Activated CD4-positive, alpha-beta T cell treated with anti-CD3 and anti-CD28 coated beads, Interleukin-2, Interleukin-6, amounts not matched to agents 100 ng/mL and 50 ng/mL, durations not matched to agents 16 hours and 8 hours (primary cell): ENCODE results near the gene APOBEC3A.
"Not testable (repeated sequence)": the region's sequence is repeated elsewhere in the genome, so short reads cannot be mapped to it uniquely, and the experiment has no call there.

Experiments
- DNase-seq: peaks from one replicate; pipeline ENCODE4 v3.0.0-alpha.2; 2020

The APOBEC3A gene

DNA sequence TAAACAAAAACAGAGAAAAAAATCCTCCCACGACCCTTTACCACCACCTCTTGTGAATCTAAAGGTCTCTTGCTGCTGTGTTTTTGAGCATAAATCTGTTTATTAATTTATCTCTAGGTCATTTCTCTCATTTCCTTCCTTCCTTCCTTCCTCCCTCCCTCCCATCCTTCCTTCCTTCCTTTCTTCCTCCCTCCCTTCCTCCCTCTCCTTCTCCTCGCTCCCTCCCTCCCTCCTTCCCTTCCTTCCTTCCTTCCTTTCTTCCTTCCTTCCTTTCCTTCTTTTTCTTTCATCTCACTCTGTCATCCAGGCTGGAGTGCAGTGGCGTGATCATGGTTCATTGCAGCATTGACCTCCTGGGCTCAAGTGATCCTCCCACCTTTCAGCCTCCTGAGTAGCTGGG is 13.5 kb upstream of the APOBEC3A start:
- no peak for DNase-seq

DNA sequence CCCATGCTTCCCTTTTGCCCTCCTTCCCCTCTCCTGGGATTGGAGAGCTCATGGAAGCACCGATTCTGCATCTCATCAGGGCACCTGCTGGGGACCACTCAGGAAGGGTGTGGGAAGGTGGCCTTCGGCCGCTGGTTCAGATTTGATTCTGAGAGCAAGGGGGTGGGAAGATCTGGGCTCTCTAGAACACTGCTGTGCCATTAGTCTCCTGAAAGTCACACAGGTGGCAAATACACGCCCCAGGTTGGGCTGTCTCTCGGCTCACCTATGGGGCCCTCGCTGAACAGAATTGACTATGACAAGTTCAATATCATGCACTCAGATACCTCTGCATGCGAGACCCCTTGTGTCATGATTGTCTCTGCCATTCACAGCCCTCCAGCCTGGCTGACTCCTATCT is 12.8 kb upstream of the APOBEC3A start:
- DNase-seq, result no peak

DNA sequence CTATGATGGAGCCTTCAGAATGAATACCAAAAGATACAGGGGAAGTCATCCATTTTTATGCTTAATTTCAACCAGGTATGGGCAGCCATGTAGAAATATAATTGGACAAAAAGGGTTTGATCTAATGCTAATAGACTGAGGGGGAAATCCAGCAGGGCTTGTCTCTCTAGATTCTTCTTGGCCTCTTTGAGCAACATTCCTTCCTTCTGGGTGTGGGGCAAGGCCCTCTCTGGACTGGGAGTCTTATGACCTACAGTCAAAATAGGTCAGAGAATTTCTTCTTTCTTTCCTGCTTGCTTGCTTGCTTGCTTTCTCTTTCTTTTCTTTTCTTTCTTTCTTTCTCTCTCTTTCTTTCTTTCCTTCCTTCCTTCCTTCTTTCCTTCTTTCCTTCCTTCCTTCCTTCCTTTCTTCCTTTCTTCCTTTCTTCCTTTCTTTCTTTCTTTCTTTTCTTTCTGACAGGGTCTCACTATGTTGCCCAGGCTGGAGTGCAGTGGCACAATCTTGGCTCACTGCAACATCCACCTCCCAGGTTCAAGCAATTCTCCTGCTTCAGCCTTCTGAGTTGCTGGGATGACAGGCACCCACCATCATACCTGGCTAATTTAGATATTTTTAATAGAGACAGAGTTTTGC is 11.6 kb upstream of the APOBEC3A start:
- DNase-seq, result not testable (repeated sequence)

DNA sequence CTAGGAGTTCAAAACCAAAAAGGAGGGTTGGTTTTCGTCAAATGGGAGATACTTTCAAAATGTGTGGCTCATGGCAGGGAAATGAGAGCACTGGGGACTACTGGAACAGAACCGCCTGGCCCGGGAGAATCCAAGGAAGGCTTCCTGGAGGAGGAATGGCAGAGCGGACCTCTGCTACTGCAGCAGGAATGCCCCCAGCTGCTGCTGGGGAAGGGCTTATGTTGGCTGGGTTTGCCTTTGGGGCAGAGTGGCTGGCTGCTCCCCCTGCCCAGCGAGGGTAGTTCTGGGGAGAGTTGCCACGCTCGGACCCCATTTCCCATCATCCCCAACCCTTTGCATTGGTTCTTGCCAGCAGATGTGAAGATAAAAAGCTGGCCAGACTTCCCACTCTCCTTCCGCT is 10.6 kb upstream of the APOBEC3A start:
- DNase-seq, result no peak

DNA sequence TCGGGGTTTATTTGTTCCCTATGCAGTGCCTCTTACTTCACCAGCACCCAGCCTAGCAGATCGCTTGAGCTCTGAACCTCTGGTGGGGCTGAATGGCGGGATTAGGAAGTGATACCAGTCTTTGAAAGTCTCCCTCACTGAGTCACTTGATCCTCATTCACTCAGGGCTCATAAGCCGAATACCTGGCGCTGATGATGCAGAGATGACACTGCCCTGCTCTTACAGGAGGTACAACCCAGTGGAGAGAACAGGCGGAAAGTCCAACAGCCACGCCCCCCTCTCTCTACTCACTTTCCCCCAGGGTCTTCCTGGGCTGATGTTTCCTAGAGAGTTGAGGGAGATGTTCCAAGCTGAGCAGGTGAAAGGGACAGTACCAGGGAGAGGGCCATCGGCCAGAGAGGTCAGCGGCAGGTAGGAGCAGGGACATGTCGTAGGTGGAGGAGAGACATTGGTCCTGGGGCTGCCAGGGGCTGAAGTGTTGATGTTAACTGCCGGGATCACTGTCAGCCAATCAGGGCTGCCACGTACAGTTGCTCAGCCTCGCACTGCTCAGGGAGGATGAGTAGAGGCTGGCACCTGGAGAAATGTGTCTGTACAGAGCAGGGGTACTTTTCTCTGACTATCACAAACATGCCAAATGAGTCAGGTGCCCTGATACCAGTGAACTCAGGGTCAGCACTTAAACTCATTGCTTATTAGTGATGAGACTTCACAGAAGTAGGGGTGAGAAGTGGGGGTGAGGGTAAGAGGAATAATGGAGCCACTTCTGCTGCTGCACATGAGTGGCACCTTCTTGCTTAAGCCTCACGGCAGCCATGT is 9.9 kb upstream of the APOBEC3A start:
- DNase-seq, result no peak

DNA sequence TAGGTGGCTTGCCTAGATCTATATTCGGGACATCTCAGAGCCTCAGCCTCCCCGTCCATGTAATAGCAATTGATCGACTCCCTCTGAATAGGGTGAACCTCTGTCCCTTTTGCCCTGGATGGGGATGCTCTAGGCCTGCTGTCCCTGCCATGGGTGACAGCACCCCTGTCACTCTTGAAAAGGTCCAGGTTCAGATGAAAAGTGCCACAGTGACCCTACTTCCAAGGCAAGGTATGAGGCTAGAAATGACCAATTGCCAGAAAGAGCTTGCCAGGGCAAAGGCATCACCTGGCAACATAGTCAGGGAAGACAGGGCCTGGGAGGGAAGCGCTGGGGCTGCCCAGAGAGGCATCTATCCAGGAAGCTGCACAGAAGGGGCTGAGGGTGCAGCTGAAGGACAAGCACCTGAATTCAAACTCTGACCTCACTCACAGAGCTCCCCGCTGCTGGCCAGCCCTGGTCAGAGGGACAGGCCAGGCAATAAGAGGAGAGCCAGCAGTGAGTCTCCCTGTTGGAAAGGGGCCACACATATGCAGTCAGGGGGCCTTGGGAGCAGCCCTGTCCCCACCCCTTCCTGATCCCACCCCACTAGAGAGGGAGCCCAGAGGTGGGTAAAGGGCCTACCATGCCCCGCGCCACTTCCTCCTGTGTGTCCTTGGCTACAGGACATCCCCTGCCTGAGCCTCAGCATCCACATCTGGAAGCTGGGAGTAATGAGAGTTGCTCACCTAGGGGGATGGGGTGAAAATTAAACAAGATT is 9.0 kb upstream of the APOBEC3A start:
- no peak for DNase-seq

DNA sequence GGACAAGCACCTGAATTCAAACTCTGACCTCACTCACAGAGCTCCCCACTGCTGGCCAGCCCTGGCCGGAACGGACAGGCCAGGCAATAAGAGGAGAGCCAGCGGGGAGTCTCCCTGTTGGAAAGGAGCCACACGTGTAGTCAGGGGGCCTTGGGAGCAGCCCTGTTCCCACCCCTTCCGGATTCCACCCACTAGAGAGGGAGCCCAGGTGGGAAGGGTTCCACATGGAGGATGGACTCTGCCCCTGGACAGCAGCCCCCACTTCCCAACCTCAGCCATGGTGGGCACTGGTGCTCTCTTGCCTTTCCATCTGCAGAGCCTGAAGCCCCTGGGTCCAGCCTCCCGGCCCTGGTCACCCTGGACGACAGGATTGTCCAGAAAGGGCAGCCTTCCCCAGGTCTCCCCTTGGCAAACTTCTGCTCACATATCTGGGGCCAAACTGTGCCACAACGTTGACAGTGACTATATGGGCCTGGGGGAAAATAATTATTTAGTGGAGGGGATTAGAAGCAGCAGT is 7.5 kb upstream of the APOBEC3A start:
- no peak for DNase-seq

DNA sequence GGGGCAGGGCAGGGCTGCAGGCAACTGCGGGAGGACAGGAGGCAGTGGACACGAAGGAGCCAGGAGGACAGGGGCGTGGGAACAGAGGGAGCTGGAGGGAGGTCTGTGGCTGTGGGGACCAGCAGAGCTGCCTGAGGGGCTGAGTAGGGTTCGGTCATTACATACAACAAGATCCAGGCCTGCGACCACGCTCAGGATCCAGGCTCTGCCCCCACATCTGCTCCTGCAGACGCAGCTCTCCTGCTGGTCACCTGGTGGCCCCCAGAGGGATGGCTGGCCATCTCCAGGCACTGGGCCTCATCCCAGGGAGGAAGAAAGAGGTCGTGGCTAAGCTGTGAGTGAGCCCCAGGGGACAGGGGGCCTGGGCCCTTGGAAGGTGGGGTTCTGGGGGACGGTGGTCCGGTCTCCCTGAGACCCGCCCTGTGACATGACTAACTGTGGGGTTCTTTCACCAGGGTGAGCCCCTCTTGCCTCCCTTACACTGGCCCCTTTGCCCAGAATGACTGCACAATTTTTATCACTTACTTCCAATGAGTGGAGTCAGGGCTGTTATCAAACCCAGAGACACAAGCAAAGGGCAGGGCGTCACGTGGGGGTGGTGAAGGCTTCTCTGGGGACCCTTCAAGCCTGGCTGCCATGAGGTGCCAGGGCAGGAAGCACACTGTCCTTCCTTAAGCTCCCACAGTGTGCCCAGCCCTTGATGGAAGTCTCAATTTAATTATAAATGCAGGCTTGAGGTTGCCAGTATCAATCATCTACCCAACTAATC is 6.7 kb upstream of the APOBEC3A start:
- no peak for DNase-seq

DNA sequence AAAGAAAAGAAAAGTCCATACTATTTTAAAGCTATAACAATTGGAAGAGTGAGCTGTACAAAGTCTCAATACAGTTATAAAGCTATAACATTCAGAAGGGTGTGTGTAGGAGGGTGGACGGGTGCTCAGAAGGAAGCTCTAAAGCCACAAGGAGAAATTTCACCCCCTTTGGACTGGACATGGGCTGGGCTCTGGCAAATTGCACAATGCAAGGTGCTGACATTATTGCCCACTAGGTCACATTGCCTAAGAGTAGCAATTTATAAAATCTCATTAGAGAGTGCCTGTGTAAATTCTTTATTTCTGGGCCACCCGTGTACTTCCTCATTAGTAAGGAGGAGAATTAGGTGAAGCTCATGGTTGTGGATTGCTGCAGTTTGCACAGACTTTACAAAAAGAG is 5.7 kb upstream of the APOBEC3A start:
- no peak for DNase-seq

DNA sequence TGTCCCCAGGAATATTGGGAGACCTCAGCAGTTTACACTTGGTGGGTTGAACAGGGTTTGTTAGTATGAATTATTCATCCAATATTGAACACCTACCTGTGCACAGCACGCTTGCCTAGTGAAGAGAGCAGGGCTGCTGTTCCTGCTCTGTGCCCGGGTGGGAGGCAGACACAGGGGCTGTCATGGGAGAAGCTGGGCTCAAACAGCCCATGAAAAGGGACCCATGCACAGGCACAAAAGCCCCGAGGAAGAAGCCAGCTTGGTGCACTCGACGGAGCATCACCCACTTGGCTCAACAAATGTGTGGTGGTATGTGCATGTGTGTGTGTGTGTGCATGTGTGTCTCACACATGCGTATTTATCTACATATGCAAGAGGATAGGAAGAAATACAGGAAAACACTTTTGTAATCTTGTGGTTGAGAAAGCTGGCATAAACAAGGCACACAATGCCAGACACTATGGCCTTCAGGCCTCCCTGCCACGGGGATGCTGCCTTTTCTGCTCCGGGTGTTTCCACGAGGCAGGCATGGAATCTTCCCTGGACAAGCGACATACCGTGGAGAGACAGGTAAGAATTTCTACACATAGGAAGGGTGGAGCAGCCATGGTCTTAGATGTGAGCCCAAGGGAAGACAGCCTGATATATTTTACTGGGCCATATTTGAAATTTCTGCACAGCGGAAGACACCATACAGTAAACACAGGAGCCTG is 5.0 kb upstream of the APOBEC3A start:
- DNase-seq, result no peak

DNA sequence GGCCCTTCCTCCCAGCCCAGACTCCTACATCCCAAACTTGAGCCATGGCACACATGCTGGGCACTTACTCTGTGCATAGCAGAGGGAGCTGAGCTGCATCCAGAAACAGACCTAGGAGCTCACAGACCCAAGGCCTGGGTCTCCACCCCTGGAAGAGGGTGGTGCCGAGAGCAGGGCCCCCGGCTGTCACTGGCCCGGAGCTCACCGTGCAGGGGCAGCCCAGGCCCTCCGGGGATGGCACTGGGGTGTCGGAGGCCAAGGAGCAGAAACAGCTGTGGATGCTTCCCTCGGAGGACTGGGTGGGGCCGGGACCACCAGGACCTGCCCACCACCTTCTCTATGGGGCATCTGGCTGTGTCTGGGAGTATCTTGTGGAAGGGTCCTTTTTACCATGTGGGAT is 4.3 kb upstream of the APOBEC3A start:
- no peak for DNase-seq

DNA sequence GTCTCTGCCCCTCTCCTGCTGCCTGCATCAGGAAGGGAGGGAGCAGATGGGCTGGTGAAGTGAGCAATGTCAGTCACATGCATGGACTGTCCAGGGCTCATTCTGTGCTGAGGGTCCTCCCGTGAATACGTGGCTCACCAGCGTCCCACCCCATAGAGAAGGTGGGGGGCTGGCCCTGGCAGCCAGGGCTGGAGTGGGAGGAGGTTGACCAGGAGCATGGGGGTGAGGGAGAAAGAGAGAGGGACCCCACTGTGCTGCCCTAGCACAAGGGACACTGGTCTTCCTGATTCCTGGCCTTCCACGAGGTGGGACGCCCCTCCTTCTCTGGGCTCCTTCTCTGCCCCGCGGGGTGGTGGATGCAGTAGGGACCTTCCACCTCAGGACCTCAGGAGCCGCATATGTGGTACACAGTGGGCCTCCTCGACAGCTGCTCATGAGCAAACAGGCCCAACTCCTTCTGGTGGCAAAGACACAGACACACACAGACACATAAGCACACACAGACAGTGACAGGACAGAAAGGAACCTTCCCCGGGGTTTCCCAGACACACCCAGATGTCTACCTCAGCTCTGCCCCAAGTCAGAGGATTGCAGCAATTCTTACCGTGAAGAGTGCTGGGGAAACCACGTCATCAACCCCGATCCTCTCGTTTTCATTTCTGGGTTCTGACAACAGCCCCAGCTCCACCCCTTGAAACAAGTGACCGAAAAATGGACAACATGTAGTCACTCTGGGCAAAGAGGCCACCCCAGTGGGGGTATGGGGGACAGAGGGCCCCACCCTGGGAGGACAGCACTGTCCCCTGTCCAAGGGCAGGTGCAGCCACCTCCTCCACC is 3.6 kb upstream of the APOBEC3A start:
- DNase-seq, result peak; percentile 89

DNA sequence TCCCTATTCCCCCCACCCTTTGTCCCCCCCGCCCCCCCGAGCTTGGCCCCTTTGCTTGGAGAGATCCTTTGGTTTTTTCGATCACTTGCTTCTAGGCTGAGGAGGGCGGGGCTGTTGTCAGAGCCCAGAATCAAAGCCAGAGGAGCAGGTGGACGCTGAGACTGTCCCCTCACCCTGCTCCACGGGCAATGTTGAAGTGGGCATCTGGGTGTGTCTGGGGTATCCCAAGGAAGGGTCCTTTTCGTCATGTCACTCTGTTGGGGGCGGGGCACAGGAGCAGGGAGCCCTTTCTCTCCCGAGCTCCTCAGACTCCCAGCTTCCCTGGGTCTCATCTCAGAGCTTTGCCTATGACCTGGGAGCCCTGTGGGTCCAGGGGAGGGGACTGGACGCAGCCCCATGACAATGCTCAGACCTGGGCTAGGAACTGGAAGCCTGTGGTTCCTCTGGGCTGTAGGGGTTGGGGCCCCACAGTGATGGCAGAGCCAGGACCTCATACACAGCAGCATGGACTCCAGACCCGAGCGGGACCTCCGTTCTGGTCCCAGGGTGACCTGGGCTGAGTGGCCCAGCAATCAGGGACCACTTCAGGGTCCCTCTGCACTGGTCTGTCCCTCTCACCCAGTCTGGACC is 2.9 kb upstream of the APOBEC3A start:
- no peak for DNase-seq

DNA sequence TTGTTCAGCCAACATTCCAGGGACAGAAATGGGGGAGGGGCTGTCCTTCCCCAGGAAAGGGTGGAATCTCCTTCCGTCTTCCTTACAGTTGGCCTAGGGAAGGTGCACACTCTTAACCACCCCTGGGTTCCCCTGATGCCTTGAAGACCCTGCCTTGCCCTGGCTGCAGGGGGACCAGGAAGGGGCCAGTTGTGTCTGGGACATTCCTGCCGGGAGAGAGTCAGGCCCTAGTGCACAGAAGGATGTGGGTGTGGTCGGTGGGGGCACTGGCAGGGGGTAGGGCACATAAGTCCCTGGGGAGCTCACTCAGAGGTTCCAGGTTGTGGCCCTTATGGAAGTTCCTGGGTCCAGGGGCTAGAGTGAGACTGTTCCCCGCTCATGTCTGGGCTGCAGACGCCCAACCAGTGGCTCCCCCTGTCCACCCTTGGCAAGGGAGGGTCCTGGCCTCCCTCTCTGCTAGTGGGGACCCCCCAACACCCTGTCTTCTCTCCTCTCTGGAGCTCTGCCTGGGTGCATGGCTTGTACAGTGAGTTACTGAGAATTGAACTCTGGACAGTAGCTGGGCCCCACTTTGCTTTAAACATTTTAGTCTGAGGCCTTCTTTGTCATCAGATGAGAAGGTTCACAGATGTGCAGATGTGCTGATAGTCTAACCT is 2.0 kb upstream of the APOBEC3A start:
- no peak for DNase-seq

DNA sequence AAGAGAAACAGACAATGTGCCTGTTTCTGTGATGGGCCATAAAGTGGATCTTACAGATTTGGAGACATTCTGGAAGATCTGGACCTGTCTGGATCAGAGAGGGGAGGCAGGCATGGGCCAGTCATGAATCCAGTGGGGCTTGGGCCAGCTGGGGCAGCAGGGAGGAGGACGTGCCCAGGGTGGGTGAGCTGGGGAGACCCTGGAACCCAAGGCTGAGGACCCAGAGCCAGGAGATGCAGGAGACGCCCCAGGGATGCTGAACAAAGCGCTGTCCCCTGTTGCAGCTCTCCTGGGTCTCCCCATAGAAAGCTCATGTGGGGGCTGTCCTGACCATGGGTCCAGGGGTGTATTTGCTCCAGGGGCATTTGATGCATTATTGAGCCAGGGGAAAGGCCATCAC is 1.5 kb upstream of the APOBEC3A start:
- no peak for DNase-seq

DNA sequence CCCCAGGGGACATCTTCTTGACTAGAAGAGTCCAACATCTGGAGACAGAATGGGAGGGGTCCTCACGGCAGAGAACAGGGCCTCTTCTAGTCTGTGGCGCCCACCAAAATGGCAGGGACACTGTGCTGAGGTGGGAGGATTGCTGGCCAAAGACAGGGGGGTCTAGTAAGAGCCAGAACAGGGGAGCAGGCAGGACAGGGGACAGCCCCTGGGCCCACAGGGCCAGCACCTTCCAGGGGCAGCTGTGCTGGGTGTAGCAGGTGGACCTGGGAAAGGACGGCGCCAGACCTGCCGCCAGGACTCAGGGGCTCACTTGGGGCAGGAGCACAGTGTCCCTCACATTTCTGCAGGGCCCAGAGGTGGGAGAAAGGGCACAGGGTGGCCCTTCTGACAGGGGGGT is 858 bp upstream of the APOBEC3A start:
- no peak for DNase-seq

DNA sequence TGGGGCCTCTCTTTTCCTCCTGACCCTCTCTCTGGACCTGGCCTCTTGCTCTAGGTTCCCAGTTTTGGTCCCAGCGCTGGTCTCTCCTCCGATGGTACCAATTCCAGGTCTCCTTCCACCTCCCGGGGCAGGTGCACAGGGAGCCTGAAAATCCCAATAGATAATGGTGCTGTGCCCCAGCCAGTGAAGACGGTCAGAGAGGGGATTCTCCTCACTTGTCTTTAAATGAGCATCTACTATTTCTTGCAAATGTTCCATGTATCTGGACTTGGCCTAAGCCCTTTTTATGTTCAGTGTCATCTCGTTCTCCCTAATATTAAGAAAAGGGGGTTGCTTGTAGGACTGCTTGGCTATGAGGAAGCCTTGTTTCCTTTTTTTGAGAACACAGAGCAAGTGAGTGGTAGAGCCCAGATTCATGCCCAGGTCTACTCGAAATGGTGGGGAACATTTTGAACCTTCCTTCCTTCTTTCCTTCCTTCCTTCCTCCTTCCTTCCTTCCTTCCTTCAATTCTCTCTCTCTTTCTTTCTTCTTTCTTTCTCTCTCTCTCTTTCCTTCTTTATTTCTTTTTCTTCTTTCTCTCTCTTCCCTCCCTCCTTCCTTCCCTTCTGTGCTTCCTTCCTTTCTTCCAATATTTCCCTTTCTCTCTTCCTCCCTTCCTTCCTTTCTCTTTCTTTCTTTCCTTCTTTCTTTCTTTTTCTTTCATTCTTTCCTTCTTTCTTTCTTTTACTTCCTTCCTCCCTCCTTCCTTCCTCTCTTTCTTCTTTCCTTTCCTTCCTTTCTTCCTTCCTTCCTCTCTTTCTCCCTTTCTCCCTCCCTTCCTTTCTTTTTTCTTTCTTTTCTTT is 620 bp downstream of the APOBEC3A start:
- no peak for DNase-seq

DNA sequence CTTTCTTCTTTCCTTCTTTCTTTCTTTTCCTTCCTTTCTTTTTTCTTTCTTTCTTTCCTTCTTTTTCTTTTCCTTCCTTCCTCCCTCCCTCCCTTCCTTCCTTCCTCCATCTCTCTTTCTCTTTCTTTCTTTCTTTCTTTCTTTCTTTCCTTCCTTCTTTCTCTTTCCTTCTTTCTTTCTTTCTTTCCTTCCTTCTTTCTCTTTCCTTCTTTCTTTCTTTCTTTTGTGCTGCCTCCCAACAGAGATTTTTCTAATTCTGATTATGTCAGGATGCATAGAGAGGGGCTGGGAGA is 1.2 kb downstream of the APOBEC3A start:
- DNase-seq, result not testable (repeated sequence)

DNA sequence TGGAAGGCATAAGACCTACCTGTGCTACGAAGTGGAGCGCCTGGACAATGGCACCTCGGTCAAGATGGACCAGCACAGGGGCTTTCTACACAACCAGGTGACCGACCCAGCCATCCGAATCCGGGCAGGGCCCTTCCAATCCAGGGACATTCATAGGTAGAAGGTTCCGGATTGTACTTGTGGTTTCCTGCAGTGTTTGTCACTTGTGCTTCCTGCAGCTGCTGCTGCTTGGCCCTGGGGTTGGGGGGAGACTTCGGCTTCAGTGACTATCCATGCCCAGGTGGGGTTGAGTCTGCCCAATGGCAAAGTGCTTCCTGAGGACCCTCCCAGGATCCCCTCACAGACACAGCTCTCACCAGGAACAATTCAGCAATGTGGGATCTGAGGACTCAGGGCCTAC is 2.2 kb downstream of the APOBEC3A start:
- DNase-seq, result no peak

DNA sequence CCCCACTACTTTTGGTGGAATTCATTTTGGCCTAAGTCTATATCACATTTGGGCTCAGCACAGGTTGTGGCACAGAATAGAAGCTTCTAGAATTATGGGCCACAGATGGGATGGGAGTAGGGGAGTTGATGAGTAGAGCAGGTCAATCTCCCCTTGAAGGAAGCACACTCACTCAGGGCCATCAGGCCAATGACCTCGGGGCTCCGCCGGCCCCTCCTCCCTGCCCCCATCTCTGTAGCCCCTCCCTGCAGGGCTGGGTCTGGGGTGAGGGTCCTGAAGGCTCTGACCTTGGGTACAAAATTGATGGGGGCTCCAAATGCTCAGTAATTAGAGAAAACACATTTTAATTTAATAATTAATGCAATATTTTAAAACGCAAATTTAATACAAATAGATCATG is 3.3 kb downstream of the APOBEC3A start:
- not testable (repeated sequence) for DNase-seq
